Astrocyte (in vitro differentiated cells and primary cell): ENCODE measurements around the gene ARHGAP32. TPM values are rescaled to one million over a fixed set of nuclear protein-coding genes. Genes with fewer than 3 reads are reported as not detected.

Experiments used
- DNase-seq: peaks from one replicate; pipeline ENCODE4 v3.0.0-alpha.2; 2010; ENCODE audit warnings: low read depth
- FAIRE-seq: peaks from 2 replicates; lab custom pipeline; 2011; peaks lifted over from hg19 to GRCh38; lab: Jason Lieb, UNC
- H2AFZ ChIP-seq: 2 replicates; pipeline ENCODE4 v1.6.0; 2012; ENCODE audit warnings: low read depth, low read length, inconsistent platforms
- H3K27ac ChIP-seq: 2 replicates; pipeline ENCODE4 v1.5.1; 2011; ENCODE audit warnings: low read depth, low read length, inconsistent platforms
- H3K27me3 ChIP-seq: 2 replicates; pipeline ENCODE4 v1.6.0; 2011; ENCODE audit warnings: low read length, inconsistent platforms; ENCODE audit not compliant: insufficient read depth
- H3K36me3 ChIP-seq: 2 replicates; pipeline ENCODE4 v1.5.1; 2011; ENCODE audit warnings: low read length, inconsistent platforms; ENCODE audit not compliant: insufficient read depth
- H3K4me1 ChIP-seq: 2 replicates; pipeline ENCODE4 v1.5.1; 2011; ENCODE audit warnings: low read length, inconsistent platforms; ENCODE audit not compliant: insufficient read depth
- H3K4me2 ChIP-seq: 2 replicates; pipeline ENCODE4 v1.6.0; 2012; ENCODE audit warnings: low read length, inconsistent platforms
- H3K4me3 ChIP-seq: 2 replicates; pipeline ENCODE4 v1.5.1; 2011; ENCODE audit warnings: low read depth, mild to moderate bottlenecking, low read length, inconsistent platforms; ENCODE audit not compliant: insufficient read depth
- H3K79me2 ChIP-seq: 2 replicates; pipeline ENCODE4 v1.6.0; 2012; ENCODE audit warnings: mild to moderate bottlenecking, low read length, inconsistent platforms; ENCODE audit not compliant: insufficient read depth
- H3K9ac ChIP-seq: 2 replicates; pipeline ENCODE4 v1.6.0; 2012; ENCODE audit warnings: mild to moderate bottlenecking, low read length, inconsistent platforms
- H3K9me3 ChIP-seq: 2 replicates; pipeline ENCODE4 v1.5.1; 2012; ENCODE audit warnings: low read depth, mild to moderate bottlenecking, low read length, inconsistent platforms; ENCODE audit not compliant: insufficient read depth
- H4K20me1 ChIP-seq: 2 replicates; pipeline ENCODE4 v1.6.0; 2012; ENCODE audit warnings: low read length, inconsistent platforms; ENCODE audit not compliant: insufficient read depth
- H3K27ac Mint-ChIP-seq: one replicate; pipeline ENCODE4 v1.8.0; 2021; ENCODE audit warnings: mild to moderate bottlenecking, mixed read lengths; ENCODE audit not compliant: unreplicated experiment
- H3K27me3 Mint-ChIP-seq: one replicate; pipeline ENCODE4 v1.8.0; 2021; ENCODE audit warnings: low read depth, mixed read lengths; ENCODE audit not compliant: unreplicated experiment
- H3K36me3 Mint-ChIP-seq: one replicate; pipeline ENCODE4 v1.8.0; 2021; ENCODE audit warnings: low read depth, mixed read lengths; ENCODE audit not compliant: unreplicated experiment
- H3K4me1 Mint-ChIP-seq: one replicate; pipeline ENCODE4 v1.8.0; 2021; ENCODE audit warnings: low read depth, mixed read lengths; ENCODE audit not compliant: unreplicated experiment
- H3K4me3 Mint-ChIP-seq: one replicate; pipeline ENCODE4 v1.8.0; 2021; ENCODE audit warnings: mild to moderate bottlenecking, moderate library complexity, mixed read lengths; ENCODE audit not compliant: unreplicated experiment
- H3K9me3 Mint-ChIP-seq: one replicate; pipeline ENCODE4 v1.8.0; 2021; ENCODE audit warnings: mild to moderate bottlenecking, mixed read lengths; ENCODE audit not compliant: unreplicated experiment
- EZH2 ChIP-seq: IDR thresholded peaks from 2 replicates; pipeline ENCODE4 v1.6.1; 2012; ENCODE audit warnings: mild to moderate bottlenecking, low read length, inconsistent platforms; ENCODE audit not compliant: insufficient read depth
- total RNA-seq: library from RNA; stranded (reverse); gene quantifications from 2 replicates; pipeline ENCODE4 v1.2.1, GENCODE V29; 2021
- TF ChIP-seq, protein P1 (sequence below): IDR thresholded peaks from 2 replicates; pipeline ENCODE4 v1.5.1; 2011; ENCODE audit warnings: low read depth, mild to moderate bottlenecking, inconsistent platforms, low read length, moderate library complexity; ENCODE audit not compliant: insufficient read depth

The ARHGAP32 gene
- total RNA-seq, 1 donor from 2014 or later: 21.6 TPM

DNA sequence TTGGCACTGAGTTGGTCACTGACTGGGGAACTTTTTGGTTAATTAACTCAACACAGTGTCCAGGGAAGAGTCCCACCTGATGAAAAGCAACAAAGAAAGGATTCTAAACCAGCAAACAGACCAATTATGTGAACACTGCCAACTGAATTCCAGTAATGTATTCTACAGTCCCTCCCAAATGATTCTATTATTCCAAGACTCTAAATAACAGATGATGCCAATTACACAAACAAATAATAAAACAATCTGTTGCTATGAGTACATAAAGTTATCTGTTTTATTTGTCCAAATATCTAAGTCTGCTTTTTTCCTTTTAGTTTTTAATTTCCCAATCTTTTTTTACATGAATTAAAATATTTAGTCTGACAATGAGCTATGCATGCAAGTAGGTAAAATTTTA lies 151.2 kb downstream of the ARHGAP32 start:
- Histone ChIP-seq H3K27ac (no peak overlapping the region), H3K79me2 (no peaks in the 10 kb centered on the region), H3K4me1 (no peaks in the 10 kb centered on the region), H3K9ac (no peak overlapping the region), H3K9me3 (no peaks in the 10 kb centered on the region), H3K27me3 (no peaks in the 10 kb centered on the region), H4K20me1 (no peaks in the 10 kb centered on the region), H3K4me3 (no peak overlapping the region), H3K4me2 (no peak overlapping the region), H2AFZ (no peak overlapping the region), H3K36me3 (no peaks in the 10 kb centered on the region)
- DNase-seq: no peak
- no peak overlapping the region for H3K4me3 Mint-ChIP-seq
- H3K27ac Mint-ChIP-seq: no peak overlapping the region
- H3K36me3 Mint-ChIP-seq: peaks cover 7% of the 10 kb centered on the region
- H3K9me3 Mint-ChIP-seq: no peaks in the 10 kb centered on the region
- H3K27me3 Mint-ChIP-seq: no peaks in the 10 kb centered on the region
- peaks cover 3% of the 10 kb centered on the region for H3K4me1 Mint-ChIP-seq
- TF ChIP-seq, protein P1, sequence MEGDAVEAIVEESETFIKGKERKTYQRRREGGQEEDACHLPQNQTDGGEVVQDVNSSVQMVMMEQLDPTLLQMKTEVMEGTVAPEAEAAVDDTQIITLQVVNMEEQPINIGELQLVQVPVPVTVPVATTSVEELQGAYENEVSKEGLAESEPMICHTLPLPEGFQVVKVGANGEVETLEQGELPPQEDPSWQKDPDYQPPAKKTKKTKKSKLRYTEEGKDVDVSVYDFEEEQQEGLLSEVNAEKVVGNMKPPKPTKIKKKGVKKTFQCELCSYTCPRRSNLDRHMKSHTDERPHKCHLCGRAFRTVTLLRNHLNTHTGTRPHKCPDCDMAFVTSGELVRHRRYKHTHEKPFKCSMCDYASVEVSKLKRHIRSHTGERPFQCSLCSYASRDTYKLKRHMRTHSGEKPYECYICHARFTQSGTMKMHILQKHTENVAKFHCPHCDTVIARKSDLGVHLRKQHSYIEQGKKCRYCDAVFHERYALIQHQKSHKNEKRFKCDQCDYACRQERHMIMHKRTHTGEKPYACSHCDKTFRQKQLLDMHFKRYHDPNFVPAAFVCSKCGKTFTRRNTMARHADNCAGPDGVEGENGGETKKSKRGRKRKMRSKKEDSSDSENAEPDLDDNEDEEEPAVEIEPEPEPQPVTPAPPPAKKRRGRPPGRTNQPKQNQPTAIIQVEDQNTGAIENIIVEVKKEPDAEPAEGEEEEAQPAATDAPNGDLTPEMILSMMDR: no peak
- TF ChIP-seq EZH2: no peak
- FAIRE-seq: no peak

DNA sequence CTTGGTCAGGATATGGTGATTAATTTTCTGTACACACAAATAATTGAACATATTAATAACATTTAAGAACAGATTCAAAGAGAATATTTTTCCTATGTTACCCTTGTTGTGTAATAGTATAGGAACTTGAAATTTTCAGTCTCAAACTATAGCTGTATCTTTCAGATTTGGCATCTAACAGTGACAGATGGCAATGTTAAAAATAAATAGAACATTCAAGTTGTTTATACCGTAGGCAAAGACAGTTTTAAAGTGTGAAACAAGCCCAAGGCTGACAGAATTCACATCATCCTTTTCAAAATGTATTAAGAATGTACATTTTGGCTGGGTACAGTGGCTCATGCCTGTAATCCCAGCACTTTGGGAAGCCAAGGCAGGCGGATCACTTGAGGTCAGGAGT lies 156.9 kb downstream of the ARHGAP32 start:
- no peaks in the 10 kb centered on the region for H3K27me3 Mint-ChIP-seq
- Histone ChIP-seq H3K27ac (no peak overlapping the region), H3K36me3 (no peaks in the 10 kb centered on the region), H3K9ac (no peak overlapping the region), H4K20me1 (no peaks in the 10 kb centered on the region), H3K4me3 (no peak overlapping the region), H3K27me3 (no peaks in the 10 kb centered on the region), H2AFZ (no peak overlapping the region), H3K79me2 (no peaks in the 10 kb centered on the region), H3K4me1 (no peaks in the 10 kb centered on the region), H3K9me3 (no peaks in the 10 kb centered on the region), H3K4me2 (no peak overlapping the region)
- peaks cover 14% of the 10 kb centered on the region for H3K36me3 Mint-ChIP-seq
- no peak overlapping the region for H3K27ac Mint-ChIP-seq
- DNase-seq: no peak
- no peak overlapping the region for H3K4me3 Mint-ChIP-seq
- peaks cover 3% of the 10 kb centered on the region for H3K4me1 Mint-ChIP-seq
- no peak for TF ChIP-seq EZH2
- TF ChIP-seq, protein P1: no peak
- no peak for FAIRE-seq
- H3K9me3 Mint-ChIP-seq: no peaks in the 10 kb centered on the region

DNA sequence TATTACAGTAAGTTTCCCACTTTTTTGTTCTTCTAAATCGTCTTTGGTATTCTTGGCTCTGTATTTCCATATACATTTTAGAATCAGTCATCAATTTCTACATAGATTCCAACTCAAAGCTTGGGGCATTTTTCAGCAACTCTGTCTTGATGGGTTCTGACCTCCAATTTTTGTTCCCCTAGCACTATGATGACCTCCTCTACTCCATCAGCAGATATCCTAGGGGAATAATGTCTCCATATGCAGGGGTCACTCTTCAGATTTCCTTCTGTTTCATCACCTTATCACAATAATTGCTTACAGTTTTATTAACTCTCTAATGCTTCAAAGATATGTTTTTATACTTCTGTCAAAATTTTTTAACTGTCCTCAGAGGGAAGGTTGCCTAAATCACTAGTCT lies 158.1 kb downstream of the ARHGAP32 start:
- Histone ChIP-seq H2AFZ (no peak overlapping the region), H3K9me3 (no peaks in the 10 kb centered on the region), H3K4me2 (no peak overlapping the region), H3K79me2 (no peaks in the 10 kb centered on the region), H3K36me3 (no peaks in the 10 kb centered on the region), H3K27ac (no peak overlapping the region), H4K20me1 (no peaks in the 10 kb centered on the region), H3K4me3 (no peak overlapping the region), H3K27me3 (no peaks in the 10 kb centered on the region), H3K9ac (no peak overlapping the region), H3K4me1 (no peaks in the 10 kb centered on the region)
- no peak overlapping the region for H3K27ac Mint-ChIP-seq
- no peaks in the 10 kb centered on the region for H3K27me3 Mint-ChIP-seq
- FAIRE-seq: no peak
- no peak for DNase-seq
- no peaks in the 10 kb centered on the region for H3K9me3 Mint-ChIP-seq
- H3K4me1 Mint-ChIP-seq: peaks cover 3% of the 10 kb centered on the region
- H3K4me3 Mint-ChIP-seq: no peak overlapping the region
- H3K36me3 Mint-ChIP-seq: peaks cover 14% of the 10 kb centered on the region
- TF ChIP-seq EZH2: no peak
- TF ChIP-seq, protein P1: no peak
